GM18868 (cell line): Measurements from ENCODE around the gene GAD1.

Experiments used
- ATAC-seq: cut with Tn5 transposase; IDR thresholded peaks from one replicate; pipeline ENCODE4 v1.9.1; 2021; ENCODE audit warnings: mild to moderate bottlenecking, moderate library complexity; ENCODE audit not compliant: unreplicated experiment

The GAD1 gene

GRCh38 chr2:170817093-170818035, 677 bp downstream of the GAD1 start:
- no peak for ATAC-seq

- no peak for ATAC-seq
These were observed 1.5 kb downstream of the GAD1 start for GRCh38 chr2:170818036-170818751.

GRCh38 chr2:170818752-170819470, 2.2 kb downstream of the GAD1 start:
- ATAC-seq: no peak

DNA sequence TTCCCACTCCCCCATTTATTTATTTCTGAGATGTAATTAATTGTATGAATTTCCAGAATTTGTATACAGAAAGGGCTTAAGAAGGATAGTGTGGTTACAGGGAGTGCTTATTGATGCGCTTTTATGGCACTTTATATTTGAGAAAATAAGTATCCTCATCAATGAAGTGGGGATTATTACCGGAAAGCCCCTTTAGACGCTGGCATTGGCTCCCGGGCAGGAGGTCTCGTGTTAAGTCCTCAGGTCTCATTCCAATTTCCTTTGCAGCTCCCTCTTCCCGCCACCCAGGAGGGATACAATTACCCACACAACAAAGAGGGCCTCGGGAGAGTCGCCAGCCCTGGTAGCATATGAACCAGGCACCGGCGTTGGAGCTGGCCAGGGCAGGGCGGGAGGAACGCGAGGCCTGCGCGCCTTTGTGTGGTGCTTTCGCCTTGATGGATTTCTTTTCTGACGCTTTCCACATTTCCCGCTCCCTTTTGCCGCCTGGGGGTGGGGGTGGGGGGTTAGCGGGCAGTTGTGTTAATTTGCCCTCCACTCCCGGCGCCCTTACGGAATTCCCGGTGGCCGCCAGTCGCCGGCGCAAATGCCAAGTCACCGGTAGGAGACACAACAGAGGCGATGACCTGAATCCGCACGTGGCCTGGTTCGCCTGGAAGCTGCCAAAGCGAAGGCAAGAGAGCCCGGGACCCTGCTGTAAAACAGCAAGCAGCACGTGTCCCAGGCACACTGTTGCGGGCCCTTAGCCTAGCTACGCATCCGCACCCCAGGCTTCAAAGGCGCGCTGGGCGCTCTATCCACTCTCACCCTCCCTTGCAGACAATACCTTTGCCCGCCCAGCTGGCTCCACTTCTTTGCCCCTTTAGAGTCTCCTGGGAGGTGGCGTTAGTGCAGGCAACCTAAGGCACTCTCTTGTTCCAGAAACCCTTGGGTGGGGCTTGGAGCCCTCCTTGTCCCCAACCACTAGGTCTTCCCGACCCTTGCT, 3.3 kb downstream of the GAD1 start:
- no peak for ATAC-seq

DNA sequence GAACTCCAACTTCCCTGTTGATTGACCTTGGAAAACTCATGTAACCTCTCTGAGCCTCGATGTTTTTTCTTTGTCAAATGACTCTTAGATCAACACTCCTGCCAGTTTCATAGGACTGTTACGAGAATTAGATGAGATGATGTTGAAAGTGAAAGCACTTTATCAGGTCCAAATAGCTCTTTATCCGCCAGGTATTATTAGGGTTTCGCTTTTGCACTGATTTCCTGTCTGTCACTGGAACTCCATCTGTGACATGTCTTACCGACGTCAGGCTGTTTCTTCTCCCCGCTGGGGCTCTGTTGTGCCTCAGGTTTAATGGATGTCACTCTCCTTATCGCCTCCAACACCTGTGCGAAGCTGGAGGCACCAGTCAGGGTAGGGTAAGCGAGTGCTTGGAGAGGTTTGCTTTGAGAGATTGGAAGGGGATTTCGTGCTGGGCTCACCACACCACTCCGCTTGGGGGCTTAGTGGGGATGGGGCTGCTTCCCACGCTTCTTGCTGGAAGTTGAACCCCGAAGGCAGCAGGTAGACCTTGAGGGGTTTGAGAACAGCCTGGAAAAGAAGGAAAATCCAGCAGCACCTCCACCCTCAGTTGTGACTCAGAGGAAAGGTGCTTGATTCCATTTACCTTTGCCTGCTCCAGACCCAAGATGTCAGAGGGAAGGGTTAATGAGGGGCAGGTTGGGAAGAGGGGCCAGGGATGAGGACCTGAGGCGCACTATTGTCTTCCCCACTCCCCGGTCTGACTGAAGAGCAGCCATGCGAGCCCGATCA, 4.3 kb downstream of the GAD1 start:
- peak; percentile 50 for ATAC-seq

DNA sequence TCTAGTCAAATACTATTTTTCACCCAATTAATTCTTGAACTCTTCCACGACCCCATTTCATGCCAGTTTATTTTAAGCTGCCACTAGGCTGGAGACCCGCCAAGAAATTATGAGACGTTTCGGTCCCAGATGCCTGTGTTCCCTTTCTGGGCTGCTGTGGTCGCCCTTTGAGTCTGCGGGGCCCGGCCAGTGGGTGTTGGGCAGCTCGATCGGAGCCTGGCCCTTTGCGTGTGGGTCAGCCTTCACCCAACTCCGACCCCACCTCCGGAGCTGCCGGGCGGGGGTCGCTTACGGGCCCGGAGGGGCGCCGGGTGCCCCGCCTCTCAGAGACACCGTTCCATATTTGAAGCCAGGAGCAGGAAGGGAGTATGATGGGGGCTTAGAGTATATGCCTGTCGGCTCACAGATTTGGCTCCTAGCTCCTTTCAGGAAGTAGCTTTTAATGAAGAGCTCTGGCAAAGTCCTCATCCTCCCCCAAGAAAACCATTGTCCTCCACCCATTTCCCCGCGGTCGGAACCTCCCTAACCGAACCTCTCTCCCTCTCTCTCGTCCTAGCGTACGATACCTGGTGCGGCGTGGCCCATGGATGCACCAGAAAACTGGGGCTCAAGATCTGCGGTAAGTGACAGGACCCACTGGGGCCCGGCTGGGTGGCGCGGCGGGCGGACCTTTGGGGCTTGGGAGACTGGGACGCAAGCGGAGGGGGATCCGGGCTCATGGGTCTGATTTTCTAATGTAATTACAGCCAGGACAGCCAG, 5.0 kb downstream of the GAD1 start:
- ATAC-seq: no peak

- ATAC-seq: no peak
These were observed 5.8 kb downstream of the GAD1 start for GRCh38 chr2:170822290-170823087.

- ATAC-seq: no peak
These were observed 6.6 kb downstream of the GAD1 start for GRCh38 chr2:170823088-170823897.

DNA sequence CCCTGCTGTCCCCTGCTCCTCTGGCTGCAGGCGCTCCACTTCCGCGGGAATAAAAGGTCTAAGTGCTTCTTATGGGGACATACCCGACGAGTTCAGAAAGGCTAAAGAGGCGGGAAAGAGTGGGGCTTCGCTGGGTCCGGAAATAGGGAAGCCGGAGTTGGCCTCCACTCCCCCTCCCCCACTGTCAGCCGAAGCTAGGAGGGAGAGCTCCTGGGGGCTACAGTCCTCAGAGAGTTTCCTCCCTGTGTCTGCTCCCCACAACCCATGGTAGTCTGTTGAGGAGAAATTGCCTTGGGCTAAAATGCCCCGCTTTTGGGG, 7.2 kb downstream of the GAD1 start:
- no peak for ATAC-seq

DNA sequence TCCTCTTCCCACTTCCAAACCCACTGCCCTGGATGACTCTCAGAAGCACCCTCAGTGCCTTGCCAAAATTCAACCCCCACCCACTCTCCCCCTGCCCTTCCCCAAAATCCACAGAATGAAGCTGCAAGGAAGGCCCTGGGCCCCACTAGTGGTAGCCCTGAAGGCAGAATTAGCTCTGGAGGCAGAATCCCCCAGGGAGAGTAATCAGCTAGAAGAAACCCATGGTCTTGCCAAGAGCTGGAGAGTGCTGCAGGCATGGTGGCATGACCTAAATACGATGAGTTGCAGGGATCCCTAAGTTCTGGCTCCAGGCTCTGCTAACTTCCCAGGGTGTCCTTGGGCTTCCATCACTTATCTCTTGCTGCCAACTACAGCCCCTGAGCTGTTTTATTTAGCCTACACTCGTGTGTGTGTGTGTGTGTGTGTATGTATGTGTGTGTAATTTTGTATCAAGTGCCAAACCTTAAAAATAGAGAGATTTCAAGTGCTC, 7.9 kb downstream of the GAD1 start:
- no peak for ATAC-seq

DNA sequence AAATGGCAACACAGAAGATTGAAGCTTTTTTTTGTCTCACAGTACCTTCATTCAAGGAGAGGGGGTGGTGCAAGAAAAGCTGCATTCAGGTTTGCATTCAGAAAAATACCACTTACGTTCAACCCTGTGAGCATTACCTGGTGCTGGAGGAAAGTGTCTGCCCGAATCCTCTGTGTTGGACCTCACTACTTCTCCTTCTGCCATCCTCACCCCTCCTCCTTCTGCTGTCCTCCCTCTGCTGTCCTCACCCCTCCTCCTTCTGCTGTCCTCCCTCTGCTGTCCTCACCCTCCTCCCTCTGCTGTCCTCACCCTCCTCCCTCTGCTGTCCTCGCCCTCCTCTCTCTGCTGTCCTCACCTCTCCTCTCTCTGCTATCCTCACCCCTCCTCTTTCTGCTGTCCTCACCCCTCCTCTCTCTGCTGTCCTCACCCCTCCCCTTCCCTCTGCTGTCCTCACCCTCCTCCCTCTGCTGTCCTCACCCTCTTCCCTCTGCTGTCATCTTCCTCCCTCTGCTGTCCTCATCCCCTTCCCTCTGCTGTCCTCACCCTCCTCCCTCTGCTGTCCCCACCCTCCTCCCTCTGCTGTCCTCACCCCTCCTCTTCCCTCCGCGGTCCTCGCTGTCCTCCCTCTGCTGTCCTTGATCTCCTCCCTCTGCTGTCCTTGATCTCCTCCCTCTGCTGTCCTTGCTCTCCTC, 11.3 kb downstream of the GAD1 start:
- no peak for ATAC-seq

DNA sequence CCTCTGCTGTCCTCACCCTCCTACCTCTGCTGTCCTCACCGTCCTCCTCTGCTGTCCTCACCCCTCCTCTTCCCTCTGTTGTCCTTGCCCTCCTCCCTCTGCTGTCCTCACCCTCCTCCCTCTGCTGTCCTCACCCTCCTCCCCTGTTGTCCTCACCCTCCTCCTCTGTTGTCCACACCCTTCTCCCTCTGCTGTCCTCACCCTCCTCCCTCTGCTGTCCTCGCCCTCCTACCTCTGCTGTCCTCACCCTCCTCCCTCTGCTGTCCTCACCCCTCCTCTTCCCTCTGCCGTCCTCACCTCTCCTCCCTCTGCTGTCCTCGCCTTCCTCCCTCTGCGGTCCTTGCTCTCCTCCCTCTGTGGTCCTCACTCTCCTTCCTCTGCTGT, 11.8 kb downstream of the GAD1 start:
- no peak for ATAC-seq

DNA sequence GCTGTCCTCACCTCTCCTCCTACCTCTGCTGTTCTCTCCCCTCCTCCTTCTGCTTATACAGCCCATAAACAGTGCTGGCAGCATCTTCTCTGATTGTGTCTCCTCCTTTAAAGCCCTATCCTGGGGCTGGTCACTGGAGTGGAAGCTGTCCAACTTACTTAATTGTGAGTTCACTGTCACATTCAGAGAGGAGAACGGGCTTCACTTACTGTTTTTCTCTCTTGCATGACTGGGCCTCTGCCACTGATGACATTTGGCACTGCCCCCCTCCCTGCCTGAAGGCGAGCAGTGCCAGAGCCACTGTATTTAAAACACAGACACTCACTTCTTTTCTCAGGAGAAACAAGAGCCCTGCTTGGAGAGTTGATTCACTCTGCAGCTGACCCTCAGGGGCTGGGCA, 12.3 kb downstream of the GAD1 start:
- ATAC-seq: no peak

DNA sequence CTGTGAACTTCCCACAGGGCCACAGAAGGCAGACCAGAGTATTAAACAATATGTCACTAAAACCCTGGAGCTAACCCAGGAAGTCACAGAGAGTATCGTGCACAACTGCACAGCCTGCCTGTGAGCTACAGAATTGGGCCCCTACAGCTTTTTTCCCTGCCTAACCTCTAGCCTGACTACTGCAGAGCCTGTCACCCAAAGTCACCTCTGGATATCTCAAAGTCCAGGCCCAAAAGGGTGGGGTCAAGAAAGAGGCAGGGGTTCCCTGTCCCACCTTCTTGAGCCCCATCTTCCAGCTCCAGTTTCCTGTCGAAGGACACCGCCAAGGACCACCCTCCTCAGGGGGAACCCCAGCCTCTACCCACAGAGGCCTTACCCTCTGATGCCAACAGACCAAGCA, 13.5 kb downstream of the GAD1 start:
- no peak for ATAC-seq

DNA sequence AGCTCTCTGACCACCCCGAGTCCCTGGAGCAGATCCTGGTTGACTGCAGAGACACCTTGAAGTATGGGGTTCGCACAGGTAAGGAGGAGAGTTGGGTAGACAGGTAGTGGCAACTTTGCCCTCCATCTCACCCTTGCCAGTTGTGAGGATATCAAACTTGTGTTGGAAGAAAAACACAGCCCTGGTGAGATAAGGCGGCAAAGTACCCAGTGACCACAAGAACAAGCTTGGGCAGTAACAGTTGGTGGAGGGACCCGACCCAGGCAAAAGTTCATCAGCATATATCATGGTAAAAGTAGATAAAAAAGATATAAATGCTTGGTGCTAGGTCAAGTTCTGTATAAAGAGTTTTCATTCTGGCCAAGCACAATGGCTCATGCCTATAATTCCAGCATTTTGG, 14.4 kb downstream of the GAD1 start:
- no peak for ATAC-seq

- no peak for ATAC-seq
These were observed 19.3 kb downstream of the GAD1 start for GRCh38 chr2:170836027-170836426.
